ENCODE data around the gene SLC13A3.

SLC13A3 gene

DNA sequence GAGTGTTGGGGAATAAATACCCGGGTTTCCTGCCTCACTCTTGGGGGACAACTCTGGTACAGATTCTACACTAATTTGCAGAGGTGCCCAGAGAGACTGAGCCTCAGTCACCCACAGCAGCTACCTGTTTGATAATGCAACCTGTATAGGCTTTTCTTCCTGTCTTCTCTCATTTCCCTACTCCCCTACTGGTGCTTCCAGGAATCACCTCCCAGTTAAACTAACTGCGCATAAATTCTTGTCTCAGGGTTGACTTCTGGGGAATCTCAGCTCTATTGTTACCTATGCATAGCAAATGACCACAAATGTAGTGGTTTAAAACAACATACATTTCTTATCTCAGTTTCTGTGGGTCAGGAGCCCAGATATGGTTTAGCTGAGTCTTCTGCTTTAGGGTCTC, 112.1 kb downstream of the SLC13A3 start:
- DNase-seq (ENCODE audit: low spot score) (no peak), FAIRE-seq (no peak)

DNA sequence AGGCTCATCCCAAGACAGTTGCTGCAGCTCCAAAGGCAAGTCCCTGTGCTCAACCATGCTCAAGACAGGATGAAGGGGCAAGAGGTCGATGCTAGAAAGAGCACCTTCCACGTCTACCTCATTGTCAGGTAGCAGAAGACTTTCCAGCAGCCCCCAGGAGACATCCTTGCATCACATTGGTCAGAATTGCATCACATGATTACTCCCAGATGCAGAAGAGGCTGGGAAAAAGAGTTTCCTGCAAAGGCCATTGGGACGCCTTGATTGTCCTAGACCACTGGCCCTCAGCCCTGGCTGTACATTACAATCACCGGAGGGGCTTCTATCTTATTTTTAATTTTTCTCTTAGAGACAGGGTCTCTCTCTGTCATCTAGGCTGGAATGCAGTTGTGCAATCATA, 120.6 kb downstream of the SLC13A3 start:
- FAIRE-seq (no peak), DNase-seq (ENCODE audit: low spot score) (no peak)

DNA sequence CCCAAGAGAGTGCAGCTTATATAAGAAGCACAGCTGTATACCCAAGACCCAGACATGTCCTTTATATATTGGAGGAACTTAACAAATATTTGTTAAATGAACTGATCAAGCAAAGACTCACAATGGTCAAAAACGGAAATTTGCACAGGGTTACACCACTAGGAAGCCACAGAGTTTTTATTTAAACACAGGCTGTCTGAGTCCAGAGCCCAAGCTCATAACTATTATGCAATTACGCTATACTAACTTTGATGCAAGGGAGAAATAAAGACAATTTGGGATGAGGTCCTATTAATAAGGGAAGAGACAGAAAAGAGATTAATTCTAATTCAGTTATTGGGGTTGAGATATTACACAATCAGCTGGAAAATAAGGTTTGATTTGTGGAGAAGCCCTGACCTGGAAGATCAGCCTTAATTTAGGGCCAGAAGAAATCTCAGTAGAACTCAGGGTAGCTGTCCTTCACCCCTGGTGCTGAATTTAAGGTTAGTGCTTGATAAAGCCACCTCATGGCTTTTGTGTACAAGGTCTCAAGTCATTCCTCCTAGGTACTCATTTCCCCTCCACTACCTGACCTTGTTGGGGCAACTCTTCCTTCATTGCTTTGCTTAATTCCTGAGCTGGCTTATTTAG, 127.4 kb downstream of the SLC13A3 start:
- FAIRE-seq (no peak), DNase-seq (ENCODE audit: low spot score) (no peak)

DNA sequence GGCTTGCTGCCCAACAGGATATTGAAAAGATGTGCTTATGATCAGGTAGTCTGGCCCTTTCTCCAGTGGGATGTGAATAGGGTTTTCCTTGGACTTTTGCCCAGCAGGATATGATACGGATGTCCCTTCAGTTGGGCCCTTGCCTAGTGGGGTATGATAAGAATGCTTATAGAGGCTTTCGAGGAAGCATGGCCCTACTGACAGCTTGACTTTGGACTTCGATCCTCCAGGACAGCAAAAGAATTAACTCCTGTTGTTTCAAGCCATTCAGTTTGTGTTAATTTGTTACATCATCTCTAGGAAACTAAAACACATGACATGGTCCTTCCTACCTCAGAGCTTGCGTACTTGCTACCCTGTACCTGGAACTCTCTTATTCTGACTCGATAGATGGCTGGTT, 128.2 kb downstream of the SLC13A3 start:
- FAIRE-seq: no peak
- DNase-seq (ENCODE audit: low spot score): no peak

DNA sequence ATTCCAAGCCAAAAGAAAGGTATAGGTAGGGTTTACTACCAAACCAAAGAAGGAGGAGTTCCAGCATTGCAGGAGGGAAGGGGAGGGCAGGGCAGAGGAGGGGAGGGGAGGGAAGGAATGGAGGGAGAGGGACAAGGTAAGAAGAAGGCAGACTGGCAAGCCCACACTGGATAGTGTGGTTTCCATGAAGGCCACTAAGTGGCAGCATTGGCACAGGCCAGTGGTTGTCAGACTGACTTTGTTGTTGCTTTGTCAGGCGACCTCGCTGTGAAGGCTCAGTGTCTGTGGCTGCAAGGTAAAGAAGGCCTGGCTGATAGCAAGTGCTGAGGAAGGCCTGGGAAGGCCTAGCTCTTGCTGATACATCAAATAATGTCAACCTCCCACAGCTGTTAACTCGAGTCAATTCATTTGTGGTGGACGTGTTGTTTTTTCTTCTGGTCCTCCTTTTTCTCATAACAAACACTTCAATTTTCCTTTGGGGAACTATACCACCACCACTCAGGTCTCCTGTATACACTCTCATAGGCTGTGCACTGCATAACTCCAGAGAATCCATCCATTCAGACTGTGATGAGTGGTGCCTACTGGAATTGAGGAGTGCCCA, 130.2 kb downstream of the SLC13A3 start:
- peak; percentile 24 for DNase-seq (ENCODE audit: low spot score)
- no peak for FAIRE-seq

DNA sequence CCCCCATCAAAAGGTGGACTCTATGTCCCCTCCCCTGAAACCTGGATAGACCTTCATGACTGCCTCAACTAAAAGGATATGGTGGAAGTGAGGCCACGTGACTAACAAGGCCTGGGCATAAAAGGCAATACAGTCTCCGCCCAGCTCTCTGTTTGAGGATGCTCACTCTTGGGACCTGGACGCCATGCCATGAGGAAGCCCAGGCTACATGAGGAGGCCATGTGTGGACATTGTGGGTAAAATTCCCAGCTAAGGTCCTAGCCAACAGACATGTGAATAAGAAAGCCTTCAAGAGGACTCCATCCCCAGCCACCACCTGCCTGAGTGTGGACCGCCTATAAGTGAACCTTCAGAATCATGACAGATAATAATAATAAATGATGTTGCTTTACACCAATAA, 130.7 kb downstream of the SLC13A3 start:
- FAIRE-seq (no peak), DNase-seq (ENCODE audit: low spot score) (no peak)

DNA sequence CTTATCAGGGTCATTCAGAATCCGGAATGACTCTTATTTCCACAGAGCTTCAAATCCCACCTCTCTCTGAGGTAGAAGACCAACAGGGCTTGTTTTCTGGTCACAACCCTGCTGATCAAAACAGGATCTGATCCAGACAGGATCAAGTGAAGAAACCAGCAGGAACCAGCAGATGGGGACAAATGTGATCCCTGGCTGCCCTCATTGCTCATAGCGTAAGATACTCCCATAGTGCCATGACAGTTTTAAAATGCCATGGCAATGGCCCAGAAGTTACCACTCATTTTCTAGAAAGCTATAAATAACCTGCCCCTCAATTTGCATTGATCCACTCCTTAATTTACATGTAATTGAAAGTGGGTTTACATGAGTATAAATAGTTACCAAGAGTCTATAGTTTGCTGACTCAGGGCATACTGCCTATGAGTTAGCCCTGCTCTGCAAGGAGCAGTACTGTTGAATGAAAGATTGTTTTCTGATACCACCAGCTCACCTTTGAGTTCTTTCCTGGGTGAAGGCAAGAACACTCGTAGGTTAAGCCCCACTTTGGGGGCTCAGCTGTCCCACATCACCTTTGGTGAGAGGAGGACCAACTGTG, 131.7 kb downstream of the SLC13A3 start:
- DNase-seq (ENCODE audit: low spot score) (no peak), FAIRE-seq (no peak)

DNA sequence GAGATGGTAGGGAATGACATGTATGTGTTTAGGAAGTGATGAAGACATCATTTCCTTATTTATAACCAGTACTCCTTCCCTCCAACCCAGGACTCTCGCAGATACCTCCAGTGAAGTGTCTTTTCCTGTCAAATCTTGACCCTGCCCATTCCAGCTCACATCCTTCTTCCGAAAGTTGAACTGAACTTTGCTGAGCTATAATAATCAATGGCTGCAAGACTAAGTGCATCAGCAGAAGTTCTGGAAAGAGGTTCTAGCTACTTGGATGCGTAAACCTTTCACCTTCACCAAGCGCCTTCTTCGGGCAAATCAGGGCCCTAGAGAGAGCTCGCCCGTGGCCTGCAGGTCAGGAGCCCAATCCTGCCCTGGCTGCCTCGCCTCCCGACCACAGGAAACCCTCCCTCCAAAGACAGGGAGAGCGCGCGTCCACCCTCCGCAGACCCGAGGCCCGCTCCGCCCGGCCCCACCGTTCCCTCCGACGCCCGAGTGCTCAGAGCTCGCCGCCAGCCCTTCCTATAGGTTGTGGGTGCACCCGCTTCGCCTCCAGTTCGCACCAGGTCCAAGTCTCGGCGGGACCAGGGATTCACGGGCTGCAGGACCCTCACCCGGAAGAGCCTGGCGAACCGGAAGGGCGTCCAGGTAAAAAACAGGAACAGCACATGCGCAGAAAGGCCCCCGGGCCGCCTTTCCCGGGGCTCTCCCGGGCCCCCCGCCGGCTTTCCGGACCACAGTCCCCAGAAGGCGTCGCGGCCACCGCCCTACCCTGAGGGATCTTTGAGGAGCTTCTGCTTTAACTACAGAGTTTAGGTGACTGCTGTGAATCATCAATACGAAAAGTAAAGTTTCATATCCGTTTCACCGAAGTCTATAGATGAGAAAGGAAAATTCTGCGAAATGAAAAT, 138.1 kb downstream of the SLC13A3 start, which contains the start of gene ZNF334:
Gene ZNF334 (minus strand): TSS at position 617 of the 902 bp plus-strand sequence. CDS start 1,457 bp downstream, outside the sequence.
- FAIRE-seq (no peak), DNase-seq (ENCODE audit: low spot score) (no peak)

DNA sequence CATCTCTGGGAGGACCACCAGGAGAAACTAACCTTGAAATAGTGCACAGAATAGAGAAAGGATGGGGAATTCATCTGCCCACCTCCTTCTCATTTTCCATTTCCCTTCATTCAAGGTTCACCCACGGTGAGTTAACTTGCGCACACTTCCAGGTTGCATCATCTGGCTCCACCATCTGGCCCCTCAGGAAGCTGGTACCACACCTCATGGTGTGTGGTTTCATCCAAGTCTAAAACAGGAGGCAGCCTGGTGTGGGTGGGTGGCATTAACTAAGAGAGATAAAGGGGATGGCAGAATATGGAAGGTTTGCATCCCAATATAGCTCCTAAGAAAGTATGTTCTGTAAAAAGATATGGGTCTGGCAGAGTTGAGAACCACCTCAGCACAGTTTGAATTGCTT, 141.7 kb downstream of the SLC13A3 start:
- DNase-seq (ENCODE audit: low spot score) (no peak), FAIRE-seq (no peak)

All from RCC 7860 (cell line).